ENCODE measurements around the gene ZNF350. TPM values are rescaled to one million over a fixed set of nuclear protein-coding genes. Genes with fewer than 3 reads are reported as not detected.
"Not testable (repeated sequence)": the region's sequence is repeated elsewhere in the genome, so short reads cannot be mapped to it uniquely, and the experiment has no call there.

The ZNF350 gene
- polyA plus RNA-seq, 3 donors = 9.1 to 14.0 (median 9.9) TPM

DNA sequence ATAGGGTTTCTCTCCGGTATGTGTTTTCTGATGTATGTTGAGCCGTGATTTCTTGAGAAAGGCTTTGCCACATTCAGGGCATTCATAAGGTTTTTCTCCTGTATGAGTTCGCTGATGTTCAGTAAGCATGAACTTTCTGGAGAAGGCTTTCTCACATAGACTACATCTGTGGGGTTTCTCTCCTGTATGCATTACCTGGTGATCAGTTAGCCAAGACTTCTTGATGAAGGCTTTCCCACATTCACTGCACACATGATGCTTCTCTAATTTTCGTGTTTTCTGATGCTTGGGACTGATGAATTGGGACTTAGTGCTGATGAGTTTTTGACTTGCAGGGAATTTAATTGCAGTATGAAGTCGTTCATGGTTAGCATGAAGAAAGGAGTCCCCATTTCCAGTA, 21.1 kb downstream of the ZNF350 start:
- H4K20me1 ChIP-seq (ENCODE audit: insufficient read depth, low read length) = no peaks in the 10 kb centered on the region
- no peak overlapping the region for H3K27ac ChIP-seq (ENCODE audit: low read depth in 1 of 2, low read length in 2 of 2)
- H3K9me3 ChIP-seq (replicated peaks in 1 of 2; ENCODE audit: control insufficient read depth in 1 of 2, insufficient read depth in 1 of 2, low read length in 2 of 2) = peaks cover 73 to 100% of the 10 kb centered on the region in 2 donors
- H3K27me3 ChIP-seq (ENCODE audit: control insufficient read depth in 2 of 2, insufficient read depth in 2 of 2, low read length in 2 of 2) = no peaks in the 10 kb centered on the region
- H3K79me2 ChIP-seq (ENCODE audit: insufficient read depth, low read length) = no peaks in the 10 kb centered on the region
- H3K36me3 ChIP-seq (replicated peaks in 1 of 2; ENCODE audit: control insufficient read depth in 1 of 2, insufficient read depth in 2 of 2, low read length in 2 of 2) = peaks cover 61 to 86% of the 10 kb centered on the region in 2 donors
- Mint-ChIP-seq H3K4me1 (no peaks in the 10 kb centered on the region), H3K9me3 (peaks cover 70 to 100% (median 96%) of the 10 kb centered on the region in 7 donors), H3K4me3 (no peak overlapping the region), H3K27me3 (ENCODE audit: low read depth in 3 of 3) (no peaks in the 10 kb centered on the region), H3K36me3 (peaks cover 58 to 70% of the 10 kb centered on the region in 2 donors), H3K27ac (no peak overlapping the region)
- no CpG with 5 or more reads among the region's 5 CpGs for WGBS (ENCODE audit: insufficient coverage)
- H3K4me2 ChIP-seq (replicated peaks; ENCODE audit: extremely low read depth, low read length, poor library complexity, severe bottlenecking) = no peak overlapping the region
- no peak overlapping the region for H2AFZ ChIP-seq (ENCODE audit: insufficient read depth, low read depth, low read length, poor library complexity, severe bottlenecking)
- H3K4me3 ChIP-seq (replicated peaks in 1 of 3; ENCODE audit: low read depth in 2 of 3, low read length in 3 of 3) = peak overlapping the region in 1 of 3 experiments; percentile 54
- TF ChIP-seq, protein P1, sequence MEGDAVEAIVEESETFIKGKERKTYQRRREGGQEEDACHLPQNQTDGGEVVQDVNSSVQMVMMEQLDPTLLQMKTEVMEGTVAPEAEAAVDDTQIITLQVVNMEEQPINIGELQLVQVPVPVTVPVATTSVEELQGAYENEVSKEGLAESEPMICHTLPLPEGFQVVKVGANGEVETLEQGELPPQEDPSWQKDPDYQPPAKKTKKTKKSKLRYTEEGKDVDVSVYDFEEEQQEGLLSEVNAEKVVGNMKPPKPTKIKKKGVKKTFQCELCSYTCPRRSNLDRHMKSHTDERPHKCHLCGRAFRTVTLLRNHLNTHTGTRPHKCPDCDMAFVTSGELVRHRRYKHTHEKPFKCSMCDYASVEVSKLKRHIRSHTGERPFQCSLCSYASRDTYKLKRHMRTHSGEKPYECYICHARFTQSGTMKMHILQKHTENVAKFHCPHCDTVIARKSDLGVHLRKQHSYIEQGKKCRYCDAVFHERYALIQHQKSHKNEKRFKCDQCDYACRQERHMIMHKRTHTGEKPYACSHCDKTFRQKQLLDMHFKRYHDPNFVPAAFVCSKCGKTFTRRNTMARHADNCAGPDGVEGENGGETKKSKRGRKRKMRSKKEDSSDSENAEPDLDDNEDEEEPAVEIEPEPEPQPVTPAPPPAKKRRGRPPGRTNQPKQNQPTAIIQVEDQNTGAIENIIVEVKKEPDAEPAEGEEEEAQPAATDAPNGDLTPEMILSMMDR (IDR thresholded peaks at IDR 0.05) = no peak
- no peak overlapping the region for H3K9ac ChIP-seq (ENCODE audit: insufficient read depth, low read length, poor library complexity, severe bottlenecking)
- no peak for DNase-seq
- intact Hi-C loops (cut with micrococcal nuclease) = no loop called here
- H3K4me1 ChIP-seq (ENCODE audit: control insufficient read depth in 1 of 2, insufficient read depth in 2 of 2, low read length in 2 of 2) = no peaks in the 10 kb centered on the region

DNA sequence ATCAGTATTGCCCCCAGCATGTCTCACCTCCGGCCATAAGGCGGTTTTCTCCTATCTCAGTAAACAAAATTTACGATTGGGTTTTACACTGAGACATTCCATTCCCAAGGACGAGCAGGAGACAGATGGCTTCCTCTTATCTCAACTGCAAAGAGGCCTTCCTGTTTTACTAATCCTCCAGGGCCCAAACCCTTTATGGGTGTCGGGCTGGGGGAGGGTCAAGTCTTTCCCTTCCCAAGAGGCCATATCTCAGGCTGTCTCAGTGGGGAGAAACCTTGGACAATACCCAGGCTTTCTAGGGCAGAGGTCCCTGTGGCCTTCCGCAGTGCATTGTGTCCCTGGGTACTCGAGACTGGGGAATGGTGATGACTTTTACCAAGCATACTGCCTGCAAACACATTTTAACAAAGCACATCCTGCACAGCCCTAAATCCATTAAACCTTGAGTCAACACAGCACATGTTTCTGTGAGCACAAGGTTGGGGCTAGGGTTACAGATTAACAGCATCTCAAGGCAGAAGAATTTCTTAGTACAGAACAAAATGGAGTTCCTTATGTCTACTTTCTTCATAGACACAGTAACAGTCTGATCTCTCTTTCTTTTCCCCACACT, 25.9 kb downstream of the ZNF350 start:
- H3K27ac Mint-ChIP-seq; DNase-seq; intact Hi-C loops (cut with micrococcal nuclease); H3K27me3 ChIP-seq (ENCODE audit: control insufficient read depth in 2 of 2, insufficient read depth in 2 of 2, low read length in 2 of 2); H3K79me2 ChIP-seq (ENCODE audit: insufficient read depth, low read length); H3K27ac ChIP-seq (ENCODE audit: low read depth in 1 of 2, low read length in 2 of 2); H3K4me1 ChIP-seq (ENCODE audit: control insufficient read depth in 1 of 2, insufficient read depth in 2 of 2, low read length in 2 of 2); H3K4me2 ChIP-seq (replicated peaks; ENCODE audit: extremely low read depth, low read length, poor library complexity, severe bottlenecking); H3K4me3 ChIP-seq (replicated peaks in 1 of 3; ENCODE audit: low read depth in 2 of 3, low read length in 3 of 3); H3K4me1 Mint-ChIP-seq; H2AFZ ChIP-seq (ENCODE audit: insufficient read depth, low read depth, low read length, poor library complexity, severe bottlenecking); H4K20me1 ChIP-seq (ENCODE audit: insufficient read depth, low read length); H3K4me3 Mint-ChIP-seq; H3K9ac ChIP-seq (ENCODE audit: insufficient read depth, low read length, poor library complexity, severe bottlenecking); H3K27me3 Mint-ChIP-seq (ENCODE audit: low read depth in 3 of 3): not testable (repeated sequence)
- H3K9me3 ChIP-seq (replicated peaks in 1 of 2; ENCODE audit: control insufficient read depth in 1 of 2, insufficient read depth in 1 of 2, low read length in 2 of 2) = peaks cover 65 to 96% of the 10 kb centered on the region in 2 donors
- Mint-ChIP-seq H3K9me3 (peaks cover 53 to 95% (median 92%) of the 10 kb centered on the region in 7 donors), H3K36me3 (peaks cover 18 to 39% of the 10 kb centered on the region in 2 donors)
- peaks cover 15 to 37% of the 10 kb centered on the region in 2 donors for H3K36me3 ChIP-seq (replicated peaks in 1 of 2; ENCODE audit: control insufficient read depth in 1 of 2, insufficient read depth in 2 of 2, low read length in 2 of 2)
- WGBS (ENCODE audit: insufficient coverage) = 93% methylated on average over 3 of the region's 7 CpGs
